Measurements from ENCODE around the gene SLC16A3. TPM values are rescaled to one million over a fixed set of nuclear protein-coding genes. Genes with fewer than 3 reads are reported as not detected.

Gene SLC16A3
- total RNA-seq, result 379 and 439 TPM in 2 replicates

GRCh38 chr17:82228842-82229697, at the start of gene SLC16A3:
TSS of gene SLC16A3 (plus strand) at chr17:82229042. CDS start at chr17:82236009, 6,967 bp downstream.

GRCh38 chr17:82212331-82213250, 16.3 kb upstream of the SLC16A3 start, which contains the start of gene CCDC57:
TSS of gene CCDC57 (minus strand) at chr17:82212842. CDS start at chr17:82201944, 10,898 bp downstream.

GRCh38 chr17:82273327-82274133, 44.7 kb downstream of the SLC16A3 start, which contains the start of gene CSNK1D:
TSS of gene CSNK1D (minus strand) at chr17:82273700. CDS start at chr17:82273381, 319 bp downstream.

Other genes starting within 250 kb of the SLC16A3 start
- gene CENPX, start 206.2 kb upstream of the SLC16A3 start, total RNA-seq, result 121 and 149 TPM in 2 replicates
- 16.4 and 20.4 TPM in 2 replicates for gene LRRC45, start 205.7 kb upstream of the SLC16A3 start, total RNA-seq
- 27.1 and 38.8 TPM in 2 replicates for gene RAC3, start 197.4 kb upstream of the SLC16A3 start, total RNA-seq
- 180 and 192 TPM in 2 replicates for gene DCXR, start 191.3 kb upstream of the SLC16A3 start, total RNA-seq
- gene RFNG, start 177.2 kb upstream of the SLC16A3 start, total RNA-seq, result 63.3 and 67.2 TPM in 2 replicates
- 179 and 206 TPM in 2 replicates for gene GPS1, start 177.1 kb upstream of the SLC16A3 start, total RNA-seq
- gene DUS1L, start 163.2 kb upstream of the SLC16A3 start, total RNA-seq, result 60.5 and 72.7 TPM in 2 replicates
- gene FASN, start 130.8 kb upstream of the SLC16A3 start, total RNA-seq, result 574 and 633 TPM in 2 replicates
- 6.9 and 7.6 TPM in 2 replicates for gene CCDC57, start 16.2 kb upstream of the SLC16A3 start, total RNA-seq
- gene CSNK1D, start 44.7 kb downstream of the SLC16A3 start, total RNA-seq, result 61.3 and 74.7 TPM in 2 replicates
- 0.53 TPM in 1 of 2 replicates, not detected in the other for gene CD7, start 88.6 kb downstream of the SLC16A3 start, total RNA-seq
- gene SECTM1, start 104.7 kb downstream of the SLC16A3 start, total RNA-seq, result 6.3 and 12.2 TPM in 2 replicates
- 2.0 TPM in 1 of 2 replicates, not detected in the other for gene TEX19, start 130.2 kb downstream of the SLC16A3 start, total RNA-seq
- gene UTS2R, start 142.7 kb downstream of the SLC16A3 start, total RNA-seq, result not detected in 2 replicates
- gene HEXD, start 189.3 kb downstream of the SLC16A3 start, total RNA-seq, result 3.0 and 11.5 TPM in 2 replicates
- gene OGFOD3, start 189.5 kb downstream of the SLC16A3 start, total RNA-seq, result 26.8 and 34.7 TPM in 2 replicates
- gene CYBC1, start 221.7 kb downstream of the SLC16A3 start, total RNA-seq, result 123 and 130 TPM in 2 replicates
- gene NARF, start 229.7 kb downstream of the SLC16A3 start, total RNA-seq, result 25.4 and 50.3 TPM in 2 replicates

Data from myometrial cell (primary cell).